Peyer's patch (tissue), 4 donors: ENCODE results near the gene PKP2. TPM values are rescaled to one million over a fixed set of nuclear protein-coding genes. Genes with fewer than 3 reads are reported as not detected.

Source experiments
- DNase-seq, 3 donors: peaks; one replicate each; pipeline ENCODE4 v3.0.0-alpha.2; 2017 to 2019
- H3K27ac ChIP-seq, 4 donors: fragments of 200-600 bp; sonication (generic); one replicate each; pipeline ENCODE4 v1.5.1; 2016 to 2019
- H3K27me3 ChIP-seq, 2 donors: fragments of 200-600 bp; sonication (generic); one replicate each; pipeline ENCODE4 v1.5.1; 2019
- H3K36me3 ChIP-seq, 3 donors: fragments of 200-600 bp; sonication (generic); one replicate each; pipeline ENCODE4 v1.5.1; 2016 to 2019
- H3K4me1 ChIP-seq, 4 donors: fragments of 200-600 bp; sonication (generic); one replicate each; pipeline ENCODE4 v1.5.1; 2016 to 2019
- H3K4me3 ChIP-seq, 4 donors: fragments of 200-600 bp; sonication (generic); 1 replicate in 3 of 4; 2 replicates in 1 of 4; pipeline ENCODE4 v1.5.1; 2016 to 2019; ENCODE audit warnings: mild to moderate bottlenecking in 1 of 4
- H3K9me3 ChIP-seq, 4 donors: fragments of 200-600 bp; sonication (generic); one replicate each; pipeline ENCODE4 v1.5.1; 2016 to 2019; ENCODE audit warnings: mild to moderate bottlenecking in 1 of 4
- POLR2A ChIP-seq, 2 donors: fragments of 450-650 bp; IDR thresholded peaks; one replicate each; pipeline ENCODE4 v1.5.1; 2017; ENCODE audit warnings: antibody characterized with exemption in 2 of 2, mild to moderate bottlenecking in 2 of 2, moderate library complexity in 2 of 2
- total RNA-seq, 4 donors: library from RNA; depleted of rRNA; stranded (reverse); fragments of >200 nt; gene quantifications; one replicate each; pipeline ENCODE4 v1.1.0, GENCODE V29; 2016
- TF ChIP-seq, protein P1 (sequence below), 6 experiments: fragments of 450-650 bp in 4 of 6; fragments of 200-600 bp in 2 of 6; sonication (generic) in 1 of 6; IDR thresholded peaks; one replicate each; pipeline ENCODE4 v1.5.1; 2017 to 2019; ENCODE audit warnings: antibody characterized with exemption in 6 of 6, mild to moderate bottlenecking in 3 of 6, moderate library complexity in 1 of 6

Gene PKP2
- total RNA-seq, 4 donors from 2014 or later, result 42.9 to 103 (median 64.8) TPM

DNA sequence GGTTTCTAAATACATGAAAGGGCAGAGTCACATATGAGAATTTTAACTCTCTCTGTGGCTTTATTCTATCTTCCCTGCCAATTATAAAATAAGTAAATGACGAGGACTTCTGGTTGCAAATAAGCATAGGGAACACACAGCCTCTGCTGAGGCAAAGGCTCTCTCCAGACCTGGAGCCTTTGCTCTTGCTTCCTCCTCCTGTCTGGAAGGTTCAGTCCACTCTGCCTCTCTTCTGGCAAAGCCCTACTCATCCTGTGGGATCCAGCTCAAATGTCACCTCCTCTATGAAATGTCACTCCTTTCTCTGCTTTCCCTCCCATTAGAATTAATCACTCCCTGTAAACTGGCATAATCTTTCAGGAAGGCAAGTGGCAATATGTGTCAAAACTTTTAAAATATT lies 41.9 kb downstream of the PKP2 start:
- TF ChIP-seq, protein P1, sequence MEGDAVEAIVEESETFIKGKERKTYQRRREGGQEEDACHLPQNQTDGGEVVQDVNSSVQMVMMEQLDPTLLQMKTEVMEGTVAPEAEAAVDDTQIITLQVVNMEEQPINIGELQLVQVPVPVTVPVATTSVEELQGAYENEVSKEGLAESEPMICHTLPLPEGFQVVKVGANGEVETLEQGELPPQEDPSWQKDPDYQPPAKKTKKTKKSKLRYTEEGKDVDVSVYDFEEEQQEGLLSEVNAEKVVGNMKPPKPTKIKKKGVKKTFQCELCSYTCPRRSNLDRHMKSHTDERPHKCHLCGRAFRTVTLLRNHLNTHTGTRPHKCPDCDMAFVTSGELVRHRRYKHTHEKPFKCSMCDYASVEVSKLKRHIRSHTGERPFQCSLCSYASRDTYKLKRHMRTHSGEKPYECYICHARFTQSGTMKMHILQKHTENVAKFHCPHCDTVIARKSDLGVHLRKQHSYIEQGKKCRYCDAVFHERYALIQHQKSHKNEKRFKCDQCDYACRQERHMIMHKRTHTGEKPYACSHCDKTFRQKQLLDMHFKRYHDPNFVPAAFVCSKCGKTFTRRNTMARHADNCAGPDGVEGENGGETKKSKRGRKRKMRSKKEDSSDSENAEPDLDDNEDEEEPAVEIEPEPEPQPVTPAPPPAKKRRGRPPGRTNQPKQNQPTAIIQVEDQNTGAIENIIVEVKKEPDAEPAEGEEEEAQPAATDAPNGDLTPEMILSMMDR (IDR thresholded peaks at IDR 0.05), result no peak
- no peak for TF ChIP-seq POLR2A (IDR thresholded peaks at IDR 0.05)

DNA sequence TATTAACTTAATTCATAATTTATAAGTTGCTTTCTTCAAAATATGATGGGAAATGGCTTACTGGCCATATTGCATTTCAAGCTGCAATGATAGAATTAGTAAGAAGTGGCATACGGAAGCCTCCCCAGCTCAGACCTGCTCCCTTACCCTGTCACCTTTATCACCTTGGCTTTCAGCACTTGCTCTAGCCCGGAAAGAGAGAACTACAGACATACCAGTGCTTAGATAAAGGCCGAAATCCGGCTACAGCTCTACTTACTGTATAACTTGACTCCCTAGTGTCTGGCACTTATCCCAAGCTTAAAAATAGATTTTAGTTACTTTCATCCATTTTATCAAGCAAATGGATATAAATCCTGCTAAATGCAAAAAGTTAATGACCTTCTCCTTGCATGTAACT lies 42.5 kb downstream of the PKP2 start:
- Histone ChIP-seq H3K27ac (no peak overlapping the region), H3K4me1 (no peaks in the 10 kb centered on the region), H3K36me3 (peaks cover 0 to 15% (median 0%) of the 10 kb centered on the region in 3 donors), H3K4me3 (no peak overlapping the region), H3K9me3 (no peaks in the 10 kb centered on the region), H3K27me3 (no peaks in the 10 kb centered on the region)
- TF ChIP-seq, protein P1 (IDR thresholded peaks at IDR 0.05), result no peak
- no peak for TF ChIP-seq POLR2A (IDR thresholded peaks at IDR 0.05)
- no peak for DNase-seq

More for the DNA sequence above, 41.9 kb downstream of the PKP2 start:
- Histone ChIP-seq H3K36me3 (peaks cover 0 to 9% (median 0%) of the 10 kb centered on the region in 3 donors), H3K4me1 (no peaks in the 10 kb centered on the region), H3K4me3 (no peak overlapping the region), H3K27me3 (no peaks in the 10 kb centered on the region), H3K27ac (no peak overlapping the region), H3K9me3 (no peaks in the 10 kb centered on the region)
- DNase-seq, result no peak

DNA sequence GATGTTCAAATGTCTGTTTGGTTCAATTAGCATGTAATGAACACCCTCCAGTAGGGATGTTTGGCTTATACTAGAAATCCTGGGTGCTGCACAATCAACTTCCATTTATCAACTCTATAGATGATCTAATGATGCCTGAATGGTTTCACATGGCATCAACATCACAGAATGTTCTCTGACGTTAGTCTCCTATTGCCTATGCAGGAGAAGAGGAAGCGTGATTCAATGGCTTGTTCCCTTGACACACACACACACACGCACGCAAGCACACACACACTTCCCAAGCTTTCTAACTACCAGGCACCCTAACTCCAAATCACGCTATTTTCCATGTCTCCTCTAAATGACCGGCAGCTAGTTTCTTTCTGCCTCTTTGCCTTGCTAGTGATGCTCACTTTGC lies 49.3 kb downstream of the PKP2 start:
- Histone ChIP-seq H3K36me3 (peaks cover 0 to 22% (median 0%) of the 10 kb centered on the region in 3 donors), H3K27ac (no peak overlapping the region), H3K4me3 (no peak overlapping the region), H3K9me3 (no peaks in the 10 kb centered on the region), H3K27me3 (no peaks in the 10 kb centered on the region), H3K4me1 (no peaks in the 10 kb centered on the region)
- TF ChIP-seq, protein P1 (IDR thresholded peaks at IDR 0.05), result no peak
- TF ChIP-seq POLR2A (IDR thresholded peaks at IDR 0.05), result no peak
- no peak for DNase-seq

DNA sequence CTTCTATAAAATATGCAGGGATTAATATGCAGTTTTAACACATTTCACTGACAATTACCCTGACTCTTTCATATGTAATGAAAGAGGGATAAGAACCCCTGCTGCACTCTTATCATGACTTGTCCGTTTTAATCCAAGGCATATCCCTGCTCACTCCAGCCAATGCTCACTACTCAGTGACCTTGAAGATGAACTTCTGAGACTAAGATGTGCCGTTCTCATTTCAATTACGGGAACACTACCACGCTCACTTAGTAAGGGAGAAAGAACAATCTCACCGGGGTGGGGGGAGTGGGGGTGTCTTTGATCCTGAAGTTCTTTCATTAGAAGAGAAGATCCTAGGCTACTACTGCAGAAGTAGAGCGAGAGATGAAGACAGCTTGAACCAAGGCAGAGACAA lies 50.5 kb downstream of the PKP2 start:
- H3K36me3 ChIP-seq, result peaks cover 0 to 22% (median 0%) of the 10 kb centered on the region in 3 donors
- H3K27me3 ChIP-seq, result no peaks in the 10 kb centered on the region
- TF ChIP-seq POLR2A (IDR thresholded peaks at IDR 0.05), result no peak
- TF ChIP-seq, protein P1 (IDR thresholded peaks at IDR 0.05), result no peak
- no peak overlapping the region for H3K4me3 ChIP-seq
- no peak for DNase-seq
- H3K4me1 ChIP-seq, result no peaks in the 10 kb centered on the region
- no peak overlapping the region for H3K27ac ChIP-seq
- H3K9me3 ChIP-seq, result no peaks in the 10 kb centered on the region

DNA sequence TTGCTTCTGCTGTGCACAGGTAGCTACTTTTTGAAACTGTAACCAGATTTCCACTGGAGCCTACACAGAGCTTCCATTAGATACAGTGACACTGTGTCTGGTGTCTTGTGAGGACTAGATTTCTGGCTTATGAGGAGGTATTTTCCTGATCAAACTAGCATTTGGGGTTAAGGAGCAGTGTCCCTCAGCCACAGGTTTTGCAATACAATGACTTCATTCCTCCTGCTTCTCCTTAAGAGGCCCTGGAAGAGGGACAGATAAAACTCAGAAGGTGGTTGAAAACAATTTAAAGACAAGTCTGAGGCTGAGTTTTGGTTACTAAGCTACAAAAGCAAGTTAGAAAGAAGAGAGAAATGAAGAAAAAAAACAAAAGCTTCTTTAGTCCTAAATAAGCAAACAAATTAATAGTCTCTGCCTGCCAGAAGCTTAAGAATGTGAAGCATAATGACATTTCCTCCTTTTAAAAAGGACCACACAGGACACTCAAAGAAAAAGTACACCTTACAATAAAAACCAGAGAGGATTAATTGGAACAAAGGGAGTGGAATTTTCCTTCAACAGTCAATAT lies 53.0 kb downstream of the PKP2 start:
- H3K36me3 ChIP-seq, result peaks cover 0 to 23% (median 0%) of the 10 kb centered on the region in 3 donors
- no peaks in the 10 kb centered on the region for H3K27me3 ChIP-seq
- no peak overlapping the region for H3K27ac ChIP-seq
- H3K9me3 ChIP-seq, result no peaks in the 10 kb centered on the region
- TF ChIP-seq, protein P1 (IDR thresholded peaks at IDR 0.05), result no peak
- no peak for TF ChIP-seq POLR2A (IDR thresholded peaks at IDR 0.05)
- no peaks in the 10 kb centered on the region for H3K4me1 ChIP-seq
- H3K4me3 ChIP-seq, result no peak overlapping the region
- DNase-seq, result no peak

DNA sequence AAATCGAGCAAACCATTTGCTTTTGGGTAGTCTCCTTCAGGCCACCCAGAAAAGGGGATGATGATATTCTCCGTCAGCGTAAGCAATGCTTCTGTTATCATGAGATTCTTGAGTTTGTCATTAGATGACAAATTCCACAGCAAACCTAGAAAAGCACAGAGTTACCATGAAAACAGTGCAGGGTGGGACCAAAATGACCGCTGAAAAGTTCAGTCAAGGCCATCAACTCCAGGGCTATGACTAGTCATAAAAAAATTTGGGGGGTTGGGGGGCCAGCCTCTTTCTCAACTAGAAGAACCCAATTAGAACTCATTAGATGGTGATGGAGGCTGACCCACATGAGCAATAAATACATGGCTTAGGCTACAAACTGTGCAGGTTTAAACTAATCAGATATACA lies 55.5 kb downstream of the PKP2 start:
- Histone ChIP-seq H3K4me1 (no peaks in the 10 kb centered on the region), H3K27me3 (no peaks in the 10 kb centered on the region), H3K9me3 (no peaks in the 10 kb centered on the region), H3K36me3 (peaks cover 0 to 26% (median 0%) of the 10 kb centered on the region in 3 donors), H3K4me3 (no peak overlapping the region), H3K27ac (no peak overlapping the region)
- TF ChIP-seq, protein P1 (IDR thresholded peaks at IDR 0.05), result no peak
- no peak for TF ChIP-seq POLR2A (IDR thresholded peaks at IDR 0.05)
- DNase-seq, result no peak
